ENCODE measurements around the gene KRT3.

The KRT3 gene

GRCh38 chr12:52835271-52836041, 39.5 kb upstream of the KRT3 start:
- Histone ChIP-seq H3K27ac (ENCODE audit: low read depth, low read length) (no peak overlapping the region), H3K4me1 (ENCODE audit: control insufficient read depth in 1 of 2, insufficient read depth in 2 of 2, low read length in 2 of 2) (peaks cover 0 to 11% of the 10 kb centered on the region in 2 donors), H3K27me3 (ENCODE audit: control insufficient read depth in 1 of 2, insufficient read depth in 2 of 2, low read length in 2 of 2) (peaks cover 7 to 10% of the 10 kb centered on the region in 2 donors), H3K9ac (ENCODE audit: low read depth in 1 of 2, low read length in 2 of 2) (no peak overlapping the region), H3K9me3 (ENCODE audit: control insufficient read depth in 1 of 2, low read length in 2 of 2) (no peaks in the 10 kb centered on the region), H3K36me3 (ENCODE audit: control insufficient read depth in 1 of 2, insufficient read depth in 2 of 2, low read length in 2 of 2) (no peaks in the 10 kb centered on the region), H3K4me3 (ENCODE audit: low read depth in 1 of 2, low read length in 2 of 2) (no peak overlapping the region)

- Histone ChIP-seq H3K4me1 (ENCODE audit: control insufficient read depth in 1 of 2, insufficient read depth in 2 of 2, low read length in 2 of 2) (peaks cover 0 to 11% of the 10 kb centered on the region in 2 donors), H3K9me3 (ENCODE audit: control insufficient read depth in 1 of 2, low read length in 2 of 2) (no peaks in the 10 kb centered on the region), H3K27me3 (ENCODE audit: control insufficient read depth in 1 of 2, insufficient read depth in 2 of 2, low read length in 2 of 2) (peaks cover 7 to 8% of the 10 kb centered on the region in 2 donors), H3K27ac (ENCODE audit: low read depth, low read length) (no peak overlapping the region), H3K36me3 (ENCODE audit: control insufficient read depth in 1 of 2, insufficient read depth in 2 of 2, low read length in 2 of 2) (no peaks in the 10 kb centered on the region), H3K9ac (ENCODE audit: low read depth in 1 of 2, low read length in 2 of 2) (no peak overlapping the region), H3K4me3 (ENCODE audit: low read depth in 1 of 2, low read length in 2 of 2) (no peak overlapping the region)
Observed at GRCh38 chr12:52834727-52835001, 38.7 kb upstream of the KRT3 start.

- Histone ChIP-seq H3K9me3 (ENCODE audit: control insufficient read depth in 1 of 2, low read length in 2 of 2) (no peaks in the 10 kb centered on the region), H3K4me1 (ENCODE audit: control insufficient read depth in 1 of 2, insufficient read depth in 2 of 2, low read length in 2 of 2) (peaks cover 0 to 11% of the 10 kb centered on the region in 2 donors), H3K27ac (ENCODE audit: low read depth, low read length) (no peak within 1 kb of the TSS), H3K4me3 (ENCODE audit: low read depth in 1 of 2, low read length in 2 of 2) (no peak within 1 kb of the TSS), H3K9ac (ENCODE audit: low read depth in 1 of 2, low read length in 2 of 2) (no peak within 1 kb of the TSS), H3K36me3 (ENCODE audit: control insufficient read depth in 1 of 2, insufficient read depth in 2 of 2, low read length in 2 of 2) (no peaks in the 10 kb centered on the region), H3K27me3 (ENCODE audit: control insufficient read depth in 1 of 2, insufficient read depth in 2 of 2, low read length in 2 of 2) (peaks cover 5 to 6% of the 10 kb centered on the region in 2 donors)
Observed at GRCh38 chr12:52833922-52834726, 38.2 kb upstream of the KRT3 start, which contains the start of gene KRT79. KRT79 (minus strand) TSS chr12:52834311; CDS start chr12:52834260, 51 bp downstream.

GRCh38 chr12:52832985-52833905, 37.3 kb upstream of the KRT3 start:
- Histone ChIP-seq H3K27me3 (ENCODE audit: control insufficient read depth in 1 of 2, insufficient read depth in 2 of 2, low read length in 2 of 2) (peaks cover 0 to 6% of the 10 kb centered on the region in 2 donors), H3K27ac (ENCODE audit: low read depth, low read length) (no peak overlapping the region), H3K9me3 (ENCODE audit: control insufficient read depth in 1 of 2, low read length in 2 of 2) (no peaks in the 10 kb centered on the region), H3K4me1 (ENCODE audit: control insufficient read depth in 1 of 2, insufficient read depth in 2 of 2, low read length in 2 of 2) (peaks cover 0 to 11% of the 10 kb centered on the region in 2 donors), H3K9ac (ENCODE audit: low read depth in 1 of 2, low read length in 2 of 2) (no peak overlapping the region), H3K4me3 (ENCODE audit: low read depth in 1 of 2, low read length in 2 of 2) (no peak overlapping the region), H3K36me3 (ENCODE audit: control insufficient read depth in 1 of 2, insufficient read depth in 2 of 2, low read length in 2 of 2) (no peaks in the 10 kb centered on the region)

GRCh38 chr12:52832451-52832850, 36.5 kb upstream of the KRT3 start:
- H3K4me3 ChIP-seq (ENCODE audit: low read depth in 1 of 2, low read length in 2 of 2): no peak overlapping the region
- no peak overlapping the region for H3K9ac ChIP-seq (ENCODE audit: low read depth in 1 of 2, low read length in 2 of 2)
- no peaks in the 10 kb centered on the region for H3K9me3 ChIP-seq (ENCODE audit: control insufficient read depth in 1 of 2, low read length in 2 of 2)
- H3K27me3 ChIP-seq (ENCODE audit: control insufficient read depth in 1 of 2, insufficient read depth in 2 of 2, low read length in 2 of 2): peaks cover 0 to 6% of the 10 kb centered on the region in 2 donors
- H3K36me3 ChIP-seq (ENCODE audit: control insufficient read depth in 1 of 2, insufficient read depth in 2 of 2, low read length in 2 of 2): no peaks in the 10 kb centered on the region
- no peak overlapping the region for H3K27ac ChIP-seq (ENCODE audit: low read depth, low read length)
- H3K4me1 ChIP-seq (ENCODE audit: control insufficient read depth in 1 of 2, insufficient read depth in 2 of 2, low read length in 2 of 2): peaks cover 0 to 11% of the 10 kb centered on the region in 2 donors

GRCh38 chr12:52831251-52831650, 35.3 kb upstream of the KRT3 start:
- H3K4me3 ChIP-seq (ENCODE audit: low read depth in 1 of 2, low read length in 2 of 2): no peak overlapping the region
- peaks cover 0 to 3% of the 10 kb centered on the region in 2 donors for H3K27me3 ChIP-seq (ENCODE audit: control insufficient read depth in 1 of 2, insufficient read depth in 2 of 2, low read length in 2 of 2)
- H3K27ac ChIP-seq (ENCODE audit: low read depth, low read length): no peak overlapping the region
- no peaks in the 10 kb centered on the region for H3K36me3 ChIP-seq (ENCODE audit: control insufficient read depth in 1 of 2, insufficient read depth in 2 of 2, low read length in 2 of 2)
- no peaks in the 10 kb centered on the region for H3K9me3 ChIP-seq (ENCODE audit: control insufficient read depth in 1 of 2, low read length in 2 of 2)
- H3K4me1 ChIP-seq (ENCODE audit: control insufficient read depth in 1 of 2, insufficient read depth in 2 of 2, low read length in 2 of 2): peaks cover 0 to 11% of the 10 kb centered on the region in 2 donors
- no peak overlapping the region for H3K9ac ChIP-seq (ENCODE audit: low read depth in 1 of 2, low read length in 2 of 2)

- Histone ChIP-seq H3K36me3 (ENCODE audit: control insufficient read depth in 1 of 2, insufficient read depth in 2 of 2, low read length in 2 of 2) (no peaks in the 10 kb centered on the region), H3K4me1 (ENCODE audit: control insufficient read depth in 1 of 2, insufficient read depth in 2 of 2, low read length in 2 of 2) (peaks cover 0 to 11% of the 10 kb centered on the region in 2 donors), H3K27me3 (ENCODE audit: control insufficient read depth in 1 of 2, insufficient read depth in 2 of 2, low read length in 2 of 2) (no peaks in the 10 kb centered on the region), H3K9ac (ENCODE audit: low read depth in 1 of 2, low read length in 2 of 2) (no peak overlapping the region), H3K27ac (ENCODE audit: low read depth, low read length) (no peak overlapping the region), H3K4me3 (ENCODE audit: low read depth in 1 of 2, low read length in 2 of 2) (no peak overlapping the region), H3K9me3 (ENCODE audit: control insufficient read depth in 1 of 2, low read length in 2 of 2) (no peaks in the 10 kb centered on the region)
Observed at GRCh38 chr12:52829986-52830770, 34.3 kb upstream of the KRT3 start.

GRCh38 chr12:52828591-52829021, 32.7 kb upstream of the KRT3 start:
- H3K9ac ChIP-seq (ENCODE audit: low read depth in 1 of 2, low read length in 2 of 2): no peak overlapping the region
- no peaks in the 10 kb centered on the region for H3K27me3 ChIP-seq (ENCODE audit: control insufficient read depth in 1 of 2, insufficient read depth in 2 of 2, low read length in 2 of 2)
- H3K4me1 ChIP-seq (ENCODE audit: control insufficient read depth in 1 of 2, insufficient read depth in 2 of 2, low read length in 2 of 2): peaks cover 0 to 11% of the 10 kb centered on the region in 2 donors
- H3K9me3 ChIP-seq (ENCODE audit: control insufficient read depth in 1 of 2, low read length in 2 of 2): no peaks in the 10 kb centered on the region
- H3K36me3 ChIP-seq (ENCODE audit: control insufficient read depth in 1 of 2, insufficient read depth in 2 of 2, low read length in 2 of 2): no peaks in the 10 kb centered on the region
- H3K4me3 ChIP-seq (ENCODE audit: low read depth in 1 of 2, low read length in 2 of 2): no peak overlapping the region
- no peak overlapping the region for H3K27ac ChIP-seq (ENCODE audit: low read depth, low read length)

GRCh38 chr12:52828156-52828555, 32.2 kb upstream of the KRT3 start:
- H3K27ac ChIP-seq (ENCODE audit: low read depth, low read length): no peak overlapping the region
- peaks cover 0 to 9% of the 10 kb centered on the region in 2 donors for H3K4me1 ChIP-seq (ENCODE audit: control insufficient read depth in 1 of 2, insufficient read depth in 2 of 2, low read length in 2 of 2)
- no peak overlapping the region for H3K4me3 ChIP-seq (ENCODE audit: low read depth in 1 of 2, low read length in 2 of 2)
- no peaks in the 10 kb centered on the region for H3K36me3 ChIP-seq (ENCODE audit: control insufficient read depth in 1 of 2, insufficient read depth in 2 of 2, low read length in 2 of 2)
- H3K9ac ChIP-seq (ENCODE audit: low read depth in 1 of 2, low read length in 2 of 2): no peak overlapping the region
- H3K9me3 ChIP-seq (ENCODE audit: control insufficient read depth in 1 of 2, low read length in 2 of 2): no peaks in the 10 kb centered on the region
- H3K27me3 ChIP-seq (ENCODE audit: control insufficient read depth in 1 of 2, insufficient read depth in 2 of 2, low read length in 2 of 2): no peaks in the 10 kb centered on the region
